Effector CD8-positive, alpha-beta T cell (primary cell): Measurements from ENCODE around the gene ADORA2A.
"Not testable (repeated sequence)": the region's sequence is repeated elsewhere in the genome, so short reads cannot be mapped to it uniquely, and the experiment has no call there.

Source experiments
- DNase-seq: peaks from one replicate; lab custom pipeline; 2025; lab: John Stamatoyannopoulos, UW

The ADORA2A gene

GRCh38 chr22:24489011-24489410, 61.6 kb downstream of the ADORA2A start:
- DNase-seq, result no peak

- not testable (repeated sequence) for DNase-seq
Measured at GRCh38 chr22:24489434-24489833, 62.0 kb downstream of the ADORA2A start.
